Fibroblast of peridontal ligament (primary cell): ENCODE measurements around the gene REL.
"Not testable (repeated sequence)": the region's sequence is repeated elsewhere in the genome, so short reads cannot be mapped to it uniquely, and the experiment has no call there.

Experiments
- DNase-seq: peaks from one replicate; pipeline ENCODE4 v3.0.0-alpha.2; 2010; ENCODE audit errors: extremely low read depth

The REL gene

GRCh38 chr2:60881047-60881932 is at the start of gene REL:
Gene REL (plus strand): TSS chr2:60881574. CDS start chr2:60881841, 267 bp downstream.
- peak; percentile 82 for DNase-seq

GRCh38 chr2:60831921-60832320 is 49.5 kb upstream of the REL start:
- DNase-seq, result no peak

GRCh38 chr2:60832621-60833020 is 48.8 kb upstream of the REL start:
- no peak for DNase-seq

- no peak for DNase-seq
Observed at GRCh38 chr2:60834270-60834717, 47.1 kb upstream of the REL start.

- DNase-seq, result no peak
Observed at GRCh38 chr2:60836491-60836890, 44.9 kb upstream of the REL start.

- no peak for DNase-seq
Observed at GRCh38 chr2:60837123-60837522, 44.3 kb upstream of the REL start.

- no peak for DNase-seq
Observed at GRCh38 chr2:60838481-60838880, 42.9 kb upstream of the REL start.

GRCh38 chr2:60839126-60839813 is 42.1 kb upstream of the REL start:
- no peak for DNase-seq

GRCh38 chr2:60840880-60841279 is 40.5 kb upstream of the REL start:
- no peak for DNase-seq

- DNase-seq, result no peak
Observed at GRCh38 chr2:60843006-60843405, 38.4 kb upstream of the REL start.

- DNase-seq, result no peak
Observed at GRCh38 chr2:60844105-60844504, 37.3 kb upstream of the REL start.

GRCh38 chr2:60847854-60848253 is 33.5 kb upstream of the REL start:
- DNase-seq, result no peak

GRCh38 chr2:60849187-60849586 is 32.2 kb upstream of the REL start:
- DNase-seq, result no peak

- DNase-seq, result no peak
Observed at GRCh38 chr2:60852282-60852860, 29.0 kb upstream of the REL start.

- no peak for DNase-seq
Observed at GRCh38 chr2:60853531-60853930, 27.8 kb upstream of the REL start.

GRCh38 chr2:60855989-60856669 is 25.2 kb upstream of the REL start:
- DNase-seq, result no peak

GRCh38 chr2:60857056-60857455 is 24.3 kb upstream of the REL start:
- DNase-seq, result no peak

- no peak for DNase-seq
Observed at GRCh38 chr2:60858897-60859311, 22.5 kb upstream of the REL start.

- no peak for DNase-seq
Observed at GRCh38 chr2:60861736-60862135, 19.6 kb upstream of the REL start.

GRCh38 chr2:60862642-60863041 is 18.7 kb upstream of the REL start:
- DNase-seq, result no peak

- DNase-seq, result not testable (repeated sequence)
Observed at GRCh38 chr2:60865361-60865760, 16.0 kb upstream of the REL start.

- DNase-seq, result no peak
Observed at GRCh38 chr2:60867007-60867406, 14.4 kb upstream of the REL start.
